Large intestine (tissue), 3 donors: Measurements from ENCODE around the gene PHLDA2. TPM values are rescaled to one million over a fixed set of nuclear protein-coding genes. Genes with fewer than 3 reads are reported as not detected.

Source experiments
- DNase-seq, 2 donors: peaks; one replicate each; pipeline versions ENCODE4 v3.0.0 to v3.0.0-alpha.2; 2013
- H3K27ac ChIP-seq: one replicate; pipeline ENCODE4 v1.5.1; 2013; ENCODE audit warnings: low read length
- H3K27me3 ChIP-seq: 2 replicates; pipeline ENCODE4 v1.6.1; 2013; ENCODE audit warnings: low read length; ENCODE audit not compliant: control insufficient read depth, insufficient read depth
- H3K36me3 ChIP-seq: 2 replicates; pipeline ENCODE4 v1.6.1; 2013; ENCODE audit warnings: low read length; ENCODE audit not compliant: control insufficient read depth, insufficient read depth
- H3K4me1 ChIP-seq: one replicate; pipeline ENCODE4 v1.6.1; 2013; ENCODE audit warnings: low read length; ENCODE audit not compliant: control insufficient read depth, insufficient read depth
- H3K4me3 ChIP-seq: one replicate; pipeline ENCODE4 v1.5.1; 2013; ENCODE audit warnings: low read length
- H3K9me3 ChIP-seq: one replicate; pipeline ENCODE4 v1.6.1; 2013; ENCODE audit warnings: mild to moderate bottlenecking, low read depth, low read length, moderate library complexity; ENCODE audit not compliant: control insufficient read depth
- WGBS: methylation state at CpG from one replicate; pipeline ENCODE4 v1.1.5; 2013; ENCODE audit warnings: low lambda C conversion rate; ENCODE audit not compliant: insufficient coverage; 5-methylcytosine and 5-hydroxymethylcytosine counted together
- polyA plus RNA-seq: library from polyadenylated mRNA; unstranded; fragments of 120-200 nt; gene quantifications from one replicate; pipeline ENCODE4 v1.2.1, GENCODE V29; 2013

The PHLDA2 gene
- polyA plus RNA-seq, 1 donor: 7.3 TPM

DNA sequence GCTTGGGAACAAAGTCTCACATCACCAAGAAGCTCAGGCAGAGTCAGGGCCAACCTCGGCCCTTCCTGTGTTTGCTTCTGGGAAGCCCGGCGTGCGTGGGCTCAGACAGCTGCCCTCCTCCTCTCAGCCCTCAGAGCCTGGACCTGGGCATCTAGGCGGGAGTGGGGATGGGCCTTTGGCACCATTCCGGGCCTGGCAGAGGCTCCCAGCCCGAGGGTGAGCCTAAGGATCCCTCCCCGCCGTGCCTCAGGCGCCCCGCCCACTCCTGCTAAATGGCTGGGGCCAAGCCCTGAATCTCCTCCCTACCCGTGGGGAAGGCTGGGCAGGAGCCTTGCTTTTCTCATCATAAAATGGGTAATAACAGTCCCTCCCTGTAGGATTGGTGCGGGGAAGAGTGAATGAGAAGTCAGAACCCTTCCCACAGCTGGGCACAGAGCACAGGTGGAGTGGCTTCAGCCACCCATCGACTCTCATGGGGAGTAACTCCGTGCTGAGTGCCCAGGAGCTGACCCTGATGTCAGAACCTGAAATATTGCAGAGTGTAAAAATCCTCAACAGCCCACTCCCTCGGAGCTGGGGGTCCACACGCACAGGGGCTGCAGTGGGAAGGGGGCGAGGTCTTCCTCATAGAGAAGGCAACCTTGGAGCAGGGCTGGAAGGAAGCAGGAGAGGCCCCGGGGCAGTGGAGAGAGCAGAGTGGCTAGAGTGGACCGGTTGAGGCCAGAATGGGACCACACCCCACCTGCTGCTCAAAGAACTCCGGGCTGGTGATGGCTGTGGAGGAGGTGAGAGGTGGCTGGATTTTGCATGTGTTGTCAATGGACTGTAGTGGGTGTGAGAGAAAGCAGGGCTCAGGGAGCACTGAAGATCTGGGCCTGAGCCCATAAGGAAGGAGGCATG, 24.8 kb downstream of the PHLDA2 start:
- peaks cover 11% of the 10 kb centered on the region for H3K9me3 ChIP-seq
- H3K27ac ChIP-seq: peak overlapping the region; percentile 71
- H3K27me3 ChIP-seq: peaks cover 10% of the 10 kb centered on the region
- H3K4me1 ChIP-seq: peaks cover 37% of the 10 kb centered on the region
- H3K36me3 ChIP-seq: no peaks in the 10 kb centered on the region
- peak overlapping the region; percentile 57 for H3K4me3 ChIP-seq
- WGBS: no CpG with 5 or more reads among the region's 21 CpGs
- DNase-seq: peak in 1 of 2 donors; percentile 52

DNA sequence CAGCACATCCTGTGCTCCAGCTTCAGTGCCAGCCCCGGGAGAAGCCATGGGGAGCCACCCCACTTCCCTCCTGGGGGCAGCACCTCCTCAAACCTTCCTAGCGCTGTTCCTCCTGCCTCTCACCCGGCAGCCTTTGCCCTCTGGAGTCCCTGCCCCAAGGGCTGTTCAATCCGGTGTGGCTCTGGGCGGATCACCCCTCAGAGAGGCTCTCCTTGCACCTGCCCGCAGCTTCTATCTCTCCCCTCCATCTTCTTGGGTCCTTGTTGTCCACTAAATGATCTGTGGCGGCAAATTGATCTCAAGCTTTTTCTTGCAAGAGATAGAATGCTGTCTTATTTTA, 25.6 kb downstream of the PHLDA2 start:
- H3K4me3 ChIP-seq: peak overlapping the region; percentile 57

DNA sequence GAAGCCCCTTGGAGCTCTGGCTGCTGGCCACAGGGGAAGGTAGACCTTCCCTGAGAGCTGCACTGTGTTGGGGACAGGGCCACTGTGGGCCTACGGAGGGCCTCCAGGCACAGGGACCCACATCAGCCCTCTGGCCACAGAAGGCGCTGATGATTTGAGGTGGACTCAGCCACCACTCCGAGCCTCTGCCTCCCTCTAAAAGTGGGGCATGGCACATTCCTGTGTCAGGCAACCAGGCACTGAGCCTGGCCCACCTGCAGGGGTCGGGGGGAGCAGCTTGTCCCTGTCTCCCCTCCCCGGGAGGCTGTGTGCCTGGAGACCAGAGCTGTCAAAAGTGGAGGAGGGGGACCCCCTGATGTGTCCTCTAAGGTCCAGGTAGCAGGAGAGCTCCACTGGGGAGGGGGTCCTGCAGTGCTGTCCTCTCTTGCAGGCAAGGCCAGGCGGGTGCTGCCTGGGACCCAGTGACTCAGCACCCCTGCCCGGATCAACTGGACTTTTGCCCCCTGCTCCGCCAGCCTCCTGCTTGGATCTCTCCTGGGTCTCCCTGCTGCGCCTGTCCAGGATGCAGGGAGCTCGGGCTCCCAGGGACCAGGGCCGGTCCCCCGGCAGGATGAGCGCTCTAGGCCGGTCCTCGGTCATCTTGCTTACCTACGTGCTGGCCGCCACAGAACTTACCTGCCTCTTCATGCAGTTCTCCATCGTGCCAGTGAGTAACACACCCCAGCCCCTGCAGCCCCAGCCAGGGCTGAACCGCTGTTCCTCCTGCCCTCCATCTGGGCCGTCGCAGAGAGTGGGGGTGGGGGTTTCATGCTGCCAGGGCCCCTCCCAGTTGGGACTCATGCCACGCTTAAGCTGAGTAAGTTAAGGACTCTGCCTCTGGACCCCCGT, 26.2 kb downstream of the PHLDA2 start:
- WGBS: no CpG with 5 or more reads among the region's 23 CpGs
- Histone ChIP-seq H3K4me3 (peak overlapping the region; percentile 57), H3K27me3 (no peaks in the 10 kb centered on the region), H3K27ac (peak overlapping the region; percentile 71), H3K9me3 (peaks cover 8% of the 10 kb centered on the region), H3K36me3 (no peaks in the 10 kb centered on the region), H3K4me1 (peaks cover 30% of the 10 kb centered on the region)
- DNase-seq: peak in 1 of 2 donors; percentile 86

More for the DNA sequence above, 25.6 kb downstream of the PHLDA2 start:
- Histone ChIP-seq H3K9me3 (peaks cover 11% of the 10 kb centered on the region), H3K36me3 (no peaks in the 10 kb centered on the region), H3K27me3 (peaks cover 3% of the 10 kb centered on the region), H3K4me1 (peaks cover 33% of the 10 kb centered on the region), H3K27ac (peak overlapping the region; percentile 71)
- WGBS: 40% methylated on average over 2 of the region's 7 CpGs
- peak in 1 of 2 donors; percentile 70 for DNase-seq

DNA sequence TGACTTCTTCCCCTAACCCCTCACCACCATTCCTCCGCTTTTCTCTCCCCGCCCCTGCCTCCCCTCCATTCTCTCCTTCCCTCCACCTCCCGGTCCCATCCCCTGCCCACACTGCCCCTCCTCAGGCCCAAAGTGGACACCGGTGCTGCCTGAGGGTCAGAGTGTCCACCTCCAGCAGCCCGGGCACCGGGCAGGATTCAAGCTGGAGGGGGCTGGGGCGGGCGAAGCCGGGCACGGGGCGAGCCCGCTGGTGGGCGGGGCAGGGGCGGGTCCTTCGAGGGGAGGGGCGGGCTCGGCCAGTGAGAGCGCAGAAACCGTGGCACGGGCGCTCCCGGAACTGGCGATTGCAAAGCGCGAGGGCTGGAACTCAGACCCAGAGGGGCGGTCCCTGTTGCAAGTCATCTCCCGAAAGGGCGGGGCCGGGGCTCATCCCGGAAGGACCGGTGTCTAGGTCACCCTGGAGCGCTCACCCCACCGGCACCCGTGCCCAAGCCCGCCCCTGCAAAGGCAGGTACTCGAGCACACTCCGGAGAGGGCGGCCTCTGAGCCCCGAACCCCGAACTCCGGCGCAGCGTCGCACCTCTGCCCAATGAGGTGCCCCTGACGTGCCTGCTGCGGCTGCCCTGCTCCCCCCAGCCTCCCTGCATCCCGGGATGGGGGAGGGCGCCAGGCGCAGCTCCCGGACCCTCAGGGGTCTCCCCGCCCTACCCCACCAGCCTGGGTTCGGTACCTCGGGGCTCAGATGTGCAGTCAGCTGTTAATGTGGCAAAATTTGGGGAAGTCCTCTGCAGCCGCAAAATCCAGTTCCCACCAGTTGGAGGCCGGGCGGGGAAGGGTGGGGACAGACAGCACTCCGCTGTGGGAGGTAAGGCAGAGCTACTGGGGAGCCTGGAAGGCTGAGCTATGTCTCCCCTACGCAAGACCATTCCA, 27.1 kb downstream of the PHLDA2 start:
- WGBS: no CpG with 5 or more reads among the region's 58 CpGs
- H3K9me3 ChIP-seq: peaks cover 7% of the 10 kb centered on the region
- H3K36me3 ChIP-seq: no peaks in the 10 kb centered on the region
- H3K4me1 ChIP-seq: peaks cover 30% of the 10 kb centered on the region
- peak; percentile 96 for DNase-seq
- peak overlapping the region; percentile 57 for H3K4me3 ChIP-seq
- peak overlapping the region; percentile 71 for H3K27ac ChIP-seq
- no peaks in the 10 kb centered on the region for H3K27me3 ChIP-seq

DNA sequence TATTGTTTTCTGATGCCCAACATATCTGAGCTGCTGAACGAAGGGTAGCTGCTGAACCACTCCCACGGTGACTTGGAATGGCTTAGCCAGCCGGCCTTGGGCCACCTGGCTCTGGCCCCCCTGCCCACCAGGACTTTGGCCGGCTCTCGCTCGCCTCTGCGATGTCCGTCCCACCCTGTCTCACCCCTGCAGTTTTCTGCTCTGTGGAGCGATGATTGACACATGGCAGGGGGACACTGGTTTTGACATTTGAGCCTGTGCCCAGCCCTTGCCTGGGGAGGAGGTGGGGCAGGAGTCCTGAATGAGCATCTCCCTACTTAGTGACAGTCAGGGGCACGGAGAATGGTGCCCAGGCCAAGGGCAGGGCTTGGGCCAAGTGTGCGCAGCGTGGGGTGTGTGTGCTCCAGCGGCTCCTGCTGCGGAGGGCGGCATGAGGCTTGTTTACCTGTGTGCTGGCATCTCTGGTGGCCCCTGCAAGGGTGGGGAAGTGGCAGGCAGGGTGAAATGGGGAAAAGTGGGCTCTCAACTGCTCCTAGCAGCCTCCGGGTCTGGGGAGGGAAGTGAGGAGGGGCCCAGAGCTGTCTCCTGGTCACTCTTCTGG, 27.9 kb downstream of the PHLDA2 start:
- DNase-seq: no peak
- Histone ChIP-seq H3K4me1 (peaks cover 30% of the 10 kb centered on the region), H3K4me3 (peak overlapping the region; percentile 57), H3K36me3 (no peaks in the 10 kb centered on the region), H3K27me3 (no peaks in the 10 kb centered on the region), H3K9me3 (peaks cover 3% of the 10 kb centered on the region), H3K27ac (no peak overlapping the region)
- WGBS: no CpG with 5 or more reads among the region's 16 CpGs

DNA sequence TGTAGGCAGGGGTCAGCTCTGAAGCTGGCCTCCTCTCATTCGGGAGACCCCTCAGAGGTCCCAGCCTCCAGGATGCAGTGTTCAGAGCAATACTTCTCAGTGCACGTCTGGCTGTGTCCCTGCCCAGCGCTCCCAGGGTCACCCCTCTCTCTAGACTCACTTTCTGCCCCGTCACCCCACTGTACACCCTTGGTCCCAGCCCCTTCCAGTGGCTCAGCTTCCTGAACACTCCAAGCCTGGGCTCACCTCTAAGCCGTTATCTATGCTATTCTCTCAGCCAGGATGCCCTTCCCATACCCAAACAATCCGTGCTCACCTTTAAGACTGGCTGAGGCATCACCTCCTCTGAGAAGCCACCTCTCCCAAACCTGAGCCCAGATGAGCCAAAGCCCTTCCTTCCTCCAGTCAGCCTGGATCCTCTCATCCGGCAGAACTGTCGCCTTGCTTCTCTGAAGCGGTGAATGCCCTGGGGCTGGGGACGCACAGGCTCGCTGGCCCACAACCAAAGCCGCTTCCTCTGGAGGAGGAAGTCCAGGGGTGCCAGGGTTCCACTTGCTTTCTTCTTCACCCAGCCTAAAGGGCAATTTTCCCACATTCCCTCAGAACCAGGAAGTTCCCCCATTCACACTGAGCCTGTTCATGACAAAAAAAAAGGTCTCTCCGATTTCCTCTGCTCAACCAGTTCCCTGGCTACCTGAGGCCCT, 30.0 kb downstream of the PHLDA2 start:
- peaks cover 23% of the 10 kb centered on the region for H3K4me1 ChIP-seq
- no peak overlapping the region for H3K27ac ChIP-seq
- no peaks in the 10 kb centered on the region for H3K27me3 ChIP-seq
- H3K9me3 ChIP-seq: peaks cover 3% of the 10 kb centered on the region
- no peaks in the 10 kb centered on the region for H3K36me3 ChIP-seq
- H3K4me3 ChIP-seq: no peak overlapping the region
- WGBS: no CpG with 5 or more reads among the region's 13 CpGs
- DNase-seq: no peak

DNA sequence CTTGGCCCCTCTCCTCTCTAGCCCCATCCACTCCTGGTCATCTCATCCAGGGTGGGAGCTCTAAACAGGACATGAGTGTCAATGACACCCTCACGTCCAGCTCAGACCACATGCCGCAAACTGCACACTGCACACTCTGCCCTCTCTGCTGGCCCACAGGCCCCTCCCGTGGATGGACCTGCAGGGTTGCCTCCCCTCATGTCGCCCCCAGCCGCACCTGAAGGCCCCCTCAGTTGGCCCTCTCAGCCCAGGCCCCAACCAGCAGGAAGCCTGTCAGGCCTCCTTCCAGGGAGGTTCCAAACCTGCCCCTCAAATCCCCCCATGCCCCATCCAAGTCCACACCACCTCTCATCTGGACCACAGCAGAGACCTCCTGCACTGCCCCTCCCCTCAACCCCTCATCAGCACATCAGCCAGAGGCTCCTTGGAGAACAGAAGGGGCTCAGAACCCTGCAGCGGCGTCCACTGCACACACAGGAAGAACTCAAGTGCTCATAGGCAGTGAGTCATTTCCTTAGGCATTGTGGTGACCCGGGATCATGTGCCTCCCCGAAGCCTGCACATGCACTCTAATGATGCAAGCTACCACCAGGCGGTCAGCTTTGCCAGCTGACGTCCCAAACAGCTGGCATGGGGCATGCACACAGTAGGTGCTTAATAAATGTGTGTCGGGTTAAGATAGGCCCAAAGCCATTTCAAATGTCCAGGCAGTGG, 30.7 kb downstream of the PHLDA2 start:
- DNase-seq: no peak
- no peak overlapping the region for H3K4me3 ChIP-seq
- no peaks in the 10 kb centered on the region for H3K36me3 ChIP-seq
- no peak overlapping the region for H3K27ac ChIP-seq
- H3K9me3 ChIP-seq: no peaks in the 10 kb centered on the region
- H3K4me1 ChIP-seq: peaks cover 17% of the 10 kb centered on the region
- WGBS: no CpG with 5 or more reads among the region's 12 CpGs
- no peaks in the 10 kb centered on the region for H3K27me3 ChIP-seq

DNA sequence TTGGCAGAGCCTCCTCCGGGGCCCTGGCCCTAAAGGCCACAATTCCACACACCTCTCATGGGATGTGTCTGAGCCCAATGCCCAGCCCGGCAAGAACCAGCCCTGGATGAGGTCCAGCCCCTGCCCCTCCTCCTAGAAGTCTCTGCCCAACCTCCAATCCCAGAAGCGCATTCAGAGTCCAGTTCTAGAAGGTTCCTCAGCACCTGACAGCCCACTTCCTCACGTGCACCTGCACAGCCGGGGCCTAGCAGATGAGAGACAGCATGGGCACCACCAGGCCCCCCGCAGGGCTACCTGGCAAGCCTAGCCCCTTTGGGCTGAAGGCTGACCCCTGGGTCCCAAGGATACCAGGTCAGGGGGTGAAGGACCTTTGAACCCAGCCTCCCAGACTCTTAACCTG, 32.2 kb downstream of the PHLDA2 start:
- no peaks in the 10 kb centered on the region for H3K27me3 ChIP-seq
- no peaks in the 10 kb centered on the region for H3K9me3 ChIP-seq
- peaks cover 11% of the 10 kb centered on the region for H3K4me1 ChIP-seq
- no peak overlapping the region for H3K27ac ChIP-seq
- H3K4me3 ChIP-seq: no peak overlapping the region
- H3K36me3 ChIP-seq: no peaks in the 10 kb centered on the region
- WGBS: no CpG with 5 or more reads among the region's 6 CpGs
- no peak for DNase-seq

DNA sequence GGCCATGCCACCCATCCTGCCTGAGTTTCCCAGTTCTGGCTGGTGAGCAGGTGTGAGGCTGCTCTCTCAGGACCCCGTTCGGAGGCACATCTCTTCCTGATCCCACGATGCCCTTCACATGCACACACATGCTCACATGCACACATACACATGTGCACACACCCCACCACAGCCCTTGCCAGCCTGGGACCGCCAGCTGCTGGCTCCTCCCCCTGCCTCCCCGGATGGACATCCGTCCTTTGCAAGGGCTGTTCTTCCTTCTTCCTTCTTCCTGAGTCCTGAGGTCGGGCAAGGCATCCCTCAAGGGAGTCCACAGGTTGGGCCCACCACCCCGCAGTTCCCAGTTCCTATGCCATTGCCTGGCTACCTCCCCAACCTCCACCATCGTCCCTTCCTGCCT, 33.2 kb downstream of the PHLDA2 start:
- no CpG with 5 or more reads among the region's 9 CpGs for WGBS
- Histone ChIP-seq H3K27ac (no peak overlapping the region), H3K4me1 (peaks cover 16% of the 10 kb centered on the region), H3K4me3 (no peak overlapping the region), H3K9me3 (no peaks in the 10 kb centered on the region), H3K36me3 (no peaks in the 10 kb centered on the region), H3K27me3 (no peaks in the 10 kb centered on the region)
- no peak for DNase-seq
